HEK293T (cell line): ENCODE measurements around the gene OR14I1.

Source experiments
- CTCF ChIA-PET: fragments of 350-600 bp; formaldehyde crosslinking; extraction: SDS; loops from one replicate; lab custom pipeline; 2021; ENCODE audit warnings: antibody characterized with exemption, inconsistent platforms; lab: Yijun Ruan, JAX
- POLR2A ChIA-PET: fragments of 350-600 bp; formaldehyde crosslinking; extraction: SDS; loops from one replicate; lab custom pipeline; 2020; ENCODE audit warnings: antibody characterized with exemption, inconsistent platforms; lab: Yijun Ruan, JAX
- DNase-seq: peaks from one replicate; pipeline ENCODE4 v3.0.0; 2012; ENCODE audit warnings: mixed read lengths; ENCODE audit errors: extremely low spot score
- ARNT ChIP-seq: fragments of 450-650 bp; IDR thresholded peaks from 2 replicates; pipeline ENCODE4 v1.6.1; 2017; ENCODE audit warnings: mild to moderate bottlenecking
- BHLHE40 ChIP-seq: fragments of 450-650 bp; IDR thresholded peaks from 2 replicates; pipeline ENCODE4 v1.6.1; 2016; ENCODE audit warnings: mild to moderate bottlenecking, moderate library complexity, borderline replicate concordance
- CTBP1 ChIP-seq: fragments of 450-650 bp; IDR thresholded peaks from 2 replicates; pipeline ENCODE4 v1.6.1; 2016; ENCODE audit warnings: borderline replicate concordance
- ELF4 ChIP-seq: fragments of 450-650 bp; IDR thresholded peaks from 2 replicates; pipeline ENCODE4 v1.6.1; 2017; ENCODE audit warnings: antibody characterized with exemption
- FOXA1 ChIP-seq: fragments of 450-650 bp; IDR thresholded peaks from 2 replicates; pipeline ENCODE4 v1.6.1; 2016; ENCODE audit warnings: mild to moderate bottlenecking
- FOXK2 ChIP-seq: fragments of 450-650 bp; IDR thresholded peaks from 2 replicates; pipeline ENCODE4 v1.6.1; 2016; ENCODE audit warnings: mild to moderate bottlenecking
- FOXM1 ChIP-seq: fragments of 450-650 bp; IDR thresholded peaks from 2 replicates; pipeline ENCODE4 v1.6.1; 2017; ENCODE audit warnings: mild to moderate bottlenecking, borderline replicate concordance
- HDGF ChIP-seq: fragments of 450-650 bp; IDR thresholded peaks from 2 replicates; pipeline ENCODE4 v1.6.1; 2017; ENCODE audit warnings: antibody characterized with exemption, borderline replicate concordance
- L3MBTL2 ChIP-seq: fragments of 450-650 bp; conservative IDR thresholded peaks from 2 replicates; pipeline ENCODE4 v1.6.1; 2016; ENCODE audit warnings: mild to moderate bottlenecking
- LEF1 ChIP-seq: fragments of 450-650 bp; IDR thresholded peaks from 2 replicates; pipeline ENCODE4 v1.6.1; 2017; ENCODE audit warnings: mild to moderate bottlenecking, borderline replicate concordance
- NFRKB ChIP-seq: fragments of 450-650 bp; IDR thresholded peaks from 2 replicates; pipeline ENCODE4 v1.6.1; 2016; ENCODE audit warnings: mild to moderate bottlenecking, moderate library complexity
- SP1 ChIP-seq: fragments of 450-650 bp; IDR thresholded peaks from 2 replicates; pipeline ENCODE4 v1.6.1; 2017
- SUZ12 ChIP-seq: fragments of 450-650 bp; IDR thresholded peaks from 2 replicates; pipeline ENCODE4 v1.6.1; 2016; ENCODE audit warnings: mild to moderate bottlenecking
- TARDBP ChIP-seq: fragments of 450-650 bp; IDR thresholded peaks from 2 replicates; pipeline ENCODE4 v1.6.1; 2016
- ZNF384 ChIP-seq: fragments of 450-650 bp; IDR thresholded peaks from 2 replicates; pipeline ENCODE4 v1.6.1; 2016
- TF ChIP-seq, protein P1 (sequence below): fragments of 450-650 bp; IDR thresholded peaks from 2 replicates; pipeline ENCODE4 v1.6.1; 2016

The OR14I1 gene

DNA sequence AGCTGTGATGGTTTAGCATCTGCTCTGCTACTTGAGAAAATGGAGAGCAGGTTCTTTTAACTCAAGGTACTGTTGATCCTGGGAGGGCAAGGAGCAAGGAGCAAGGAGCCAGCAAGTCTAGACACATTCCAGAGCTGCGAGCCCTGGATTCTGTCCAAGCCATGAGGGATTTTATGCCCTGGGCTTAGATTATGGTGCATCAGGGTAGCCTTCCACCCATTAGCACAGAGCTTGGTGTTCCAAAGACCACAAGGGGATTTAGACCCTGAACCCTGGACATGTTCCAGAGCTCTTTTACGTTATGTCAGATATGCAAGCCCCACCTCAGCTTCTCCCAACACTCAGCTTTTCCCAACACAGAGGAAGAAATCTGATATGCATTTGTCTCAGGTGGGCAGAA, 2.0 kb upstream of the OR14I1 start:
- DNase-seq: no peak
- ChIA-PET POLR2A (no interaction called here), CTCF (no interaction called here)
- no peak for TF ChIP-seq FOXK2
- TF ChIP-seq LEF1: no peak
- no peak for TF ChIP-seq BHLHE40
- TF ChIP-seq, protein P1, sequence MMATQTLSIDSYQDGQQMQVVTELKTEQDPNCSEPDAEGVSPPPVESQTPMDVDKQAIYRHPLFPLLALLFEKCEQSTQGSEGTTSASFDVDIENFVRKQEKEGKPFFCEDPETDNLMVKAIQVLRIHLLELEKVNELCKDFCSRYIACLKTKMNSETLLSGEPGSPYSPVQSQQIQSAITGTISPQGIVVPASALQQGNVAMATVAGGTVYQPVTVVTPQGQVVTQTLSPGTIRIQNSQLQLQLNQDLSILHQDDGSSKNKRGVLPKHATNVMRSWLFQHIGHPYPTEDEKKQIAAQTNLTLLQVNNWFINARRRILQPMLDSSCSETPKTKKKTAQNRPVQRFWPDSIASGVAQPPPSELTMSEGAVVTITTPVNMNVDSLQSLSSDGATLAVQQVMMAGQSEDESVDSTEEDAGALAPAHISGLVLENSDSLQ: no peak
- no peak for TF ChIP-seq FOXM1
- TF ChIP-seq SP1: no peak
- no peak for TF ChIP-seq SUZ12
- no peak for TF ChIP-seq ELF4
- TF ChIP-seq ZNF384: no peak
- no peak for TF ChIP-seq NFRKB
- no peak for TF ChIP-seq TARDBP
- TF ChIP-seq HDGF: no peak

- CTCF ChIA-PET: no interaction called here
- TF ChIP-seq FOXK2: no peak
- TF ChIP-seq SP1: no peak
- no peak for TF ChIP-seq ELF4
- TF ChIP-seq L3MBTL2: no peak
- TF ChIP-seq NFRKB: no peak
- no peak for TF ChIP-seq LEF1
- TF ChIP-seq ZNF384: no peak
- no peak for TF ChIP-seq FOXA1
- no peak for TF ChIP-seq BHLHE40
- no peak for TF ChIP-seq SUZ12
- TF ChIP-seq CTBP1: no peak
- TF ChIP-seq HDGF: no peak
- TF ChIP-seq TARDBP: no peak
- TF ChIP-seq FOXM1: no peak
- TF ChIP-seq, protein P1: no peak
- TF ChIP-seq ARNT: no peak
- POLR2A ChIA-PET: no interaction called here
- no peak for DNase-seq
Observed at GRCh38 chr1:248703674-248704073, 1.1 kb upstream of the OR14I1 start.

DNA sequence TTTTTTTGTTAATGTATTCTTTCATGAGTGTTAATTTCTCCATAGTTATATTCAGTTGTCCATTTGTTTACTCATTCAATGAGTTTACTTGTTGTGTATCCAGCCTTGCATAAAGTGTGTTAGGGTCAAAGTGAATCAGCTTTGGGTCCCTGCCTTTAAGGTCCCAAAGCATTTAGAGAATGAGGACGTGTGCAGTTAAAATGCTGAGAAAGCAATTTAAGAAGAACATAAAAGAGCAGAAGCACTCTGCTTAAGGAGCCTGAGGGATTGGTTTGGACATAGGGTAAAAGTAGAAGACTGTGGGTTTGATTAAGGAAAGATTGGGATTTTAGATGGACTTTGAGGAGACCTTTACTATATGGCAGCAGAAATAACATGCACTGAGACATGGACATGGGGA, 3.5 kb downstream of the OR14I1 start:
- DNase-seq: no peak
- ChIA-PET POLR2A (no interaction called here), CTCF (no interaction called here)
- TF ChIP-seq, protein P1: no peak

GRCh38 chr1:248697907-248698306, 4.7 kb downstream of the OR14I1 start:
- POLR2A ChIA-PET: no interaction called here
- TF ChIP-seq FOXK2: no peak
- TF ChIP-seq HDGF: no peak
- no peak for TF ChIP-seq LEF1
- no peak for TF ChIP-seq SP1
- TF ChIP-seq, protein P1: no peak
- no peak for TF ChIP-seq ELF4
- TF ChIP-seq FOXM1: no peak
- TF ChIP-seq CTBP1: no peak
- no peak for TF ChIP-seq FOXA1
- TF ChIP-seq ZNF384: no peak
- no peak for TF ChIP-seq L3MBTL2
- no peak for TF ChIP-seq NFRKB
- no peak for TF ChIP-seq ARNT
- no peak for TF ChIP-seq TARDBP
- TF ChIP-seq SUZ12: no peak

GRCh38 chr1:248696774-248697173, 5.8 kb downstream of the OR14I1 start:
- TF ChIP-seq FOXM1 (no peak), TARDBP (no peak), L3MBTL2 (no peak), HDGF (no peak), CTBP1 (no peak)
- ChIA-PET CTCF (no interaction called here), POLR2A (no interaction called here)
- no peak for DNase-seq

More at GRCh38 chr1:248697907-248698306, 4.7 kb downstream of the OR14I1 start:
- CTCF ChIA-PET: no interaction called here
- DNase-seq: no peak

- POLR2A ChIA-PET: no interaction called here
- no peak for DNase-seq
- TF ChIP-seq ARNT (no peak), FOXM1 (no peak), ELF4 (no peak), FOXA1 (no peak), LEF1 (no peak), L3MBTL2 (no peak), TARDBP (no peak), NFRKB (no peak), FOXK2 (no peak), ZNF384 (no peak), SP1 (no peak), HDGF (no peak), BHLHE40 (no peak), SUZ12 (no peak), CTBP1 (no peak)
- TF ChIP-seq, protein P1: no peak
- CTCF ChIA-PET: no interaction called here
Observed at GRCh38 chr1:248696261-248696660, 6.3 kb downstream of the OR14I1 start.
